HuH-7 (cell line): Measurements from ENCODE around the gene GRIA1.

Source experiments
- DNase-seq: peaks from one replicate; pipeline ENCODE4 v3.0.0; 2011; ENCODE audit warnings: low spot score

The GRIA1 gene

DNA sequence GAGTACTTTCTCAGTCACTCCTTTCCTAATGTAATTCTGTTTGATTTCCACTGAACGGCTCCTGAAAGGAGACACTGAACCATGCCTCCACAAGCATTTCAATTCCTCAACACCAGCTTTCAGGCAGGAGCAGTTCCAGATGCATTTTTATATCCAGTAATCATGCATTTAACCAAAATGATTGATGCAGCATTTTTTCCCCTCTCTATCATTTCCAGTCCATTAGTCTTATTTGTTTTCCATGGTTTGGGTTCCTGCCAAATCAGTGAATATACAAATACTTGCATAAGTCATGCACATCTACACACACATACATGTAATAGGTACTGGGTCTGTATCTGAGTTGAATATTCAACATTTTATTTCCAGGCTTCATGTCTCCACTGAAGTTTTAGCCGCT lies 122.7 kb downstream of the GRIA1 start:
- DNase-seq, result no peak

DNA sequence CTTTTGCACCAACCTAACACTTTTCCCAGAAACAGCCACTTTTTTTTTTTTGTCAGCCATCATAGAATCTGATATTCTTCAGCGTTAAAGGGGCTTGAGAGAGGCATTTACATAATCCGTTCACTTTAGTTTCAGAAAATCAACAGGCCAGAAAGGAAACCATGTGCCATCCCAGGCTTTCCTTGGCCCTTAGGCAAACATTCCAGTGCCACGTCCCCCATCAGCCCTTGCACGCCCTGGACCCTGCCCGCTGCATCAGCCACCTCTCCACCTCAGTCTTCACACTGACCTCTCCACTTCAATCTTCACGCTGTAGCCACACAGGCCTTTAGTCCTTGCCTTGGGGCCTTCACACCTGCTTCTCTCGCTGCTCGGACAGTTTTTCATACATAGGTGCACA lies 123.2 kb downstream of the GRIA1 start:
- no peak for DNase-seq

DNA sequence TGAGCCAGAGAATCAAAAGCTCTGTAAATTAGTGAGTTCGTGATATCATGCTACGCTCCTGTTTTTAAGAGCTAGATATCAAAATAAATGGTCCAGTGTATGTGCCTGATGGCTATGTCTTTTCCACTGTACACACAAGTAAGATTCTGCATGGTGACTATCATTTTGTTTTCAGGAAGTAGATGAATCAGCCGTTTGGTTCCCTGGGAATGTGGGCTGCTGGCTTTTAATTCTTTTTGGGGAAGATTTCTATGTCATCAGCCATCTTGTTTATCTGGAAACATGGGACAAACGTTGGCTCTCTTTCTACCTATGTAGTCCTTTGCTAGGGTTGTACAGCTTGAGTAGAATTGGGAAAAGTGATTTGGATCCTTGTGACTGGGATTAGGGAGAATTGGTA lies 126.7 kb downstream of the GRIA1 start:
- DNase-seq, result no peak

GRCh38 chr5:153618307-153618706 lies 127.8 kb downstream of the GRIA1 start:
- DNase-seq, result no peak

DNA sequence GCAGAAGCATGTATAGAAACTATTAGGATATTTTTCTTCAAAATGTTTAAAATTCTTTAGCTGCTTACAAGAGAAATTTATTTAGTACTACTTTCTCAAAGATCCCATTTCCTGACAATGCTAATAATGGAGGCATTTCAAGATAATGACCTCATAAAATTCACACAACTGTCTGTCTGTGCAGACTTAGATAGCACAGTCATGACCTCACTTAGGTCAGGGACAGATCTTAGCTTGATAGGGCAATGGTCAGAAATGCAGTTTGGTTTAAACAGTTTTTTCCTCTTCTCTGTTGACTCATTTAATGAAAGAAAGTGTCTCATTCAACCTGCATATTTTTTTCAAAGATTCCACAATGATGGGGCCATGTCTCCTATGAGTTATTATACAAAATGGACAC lies 128.4 kb downstream of the GRIA1 start:
- no peak for DNase-seq

DNA sequence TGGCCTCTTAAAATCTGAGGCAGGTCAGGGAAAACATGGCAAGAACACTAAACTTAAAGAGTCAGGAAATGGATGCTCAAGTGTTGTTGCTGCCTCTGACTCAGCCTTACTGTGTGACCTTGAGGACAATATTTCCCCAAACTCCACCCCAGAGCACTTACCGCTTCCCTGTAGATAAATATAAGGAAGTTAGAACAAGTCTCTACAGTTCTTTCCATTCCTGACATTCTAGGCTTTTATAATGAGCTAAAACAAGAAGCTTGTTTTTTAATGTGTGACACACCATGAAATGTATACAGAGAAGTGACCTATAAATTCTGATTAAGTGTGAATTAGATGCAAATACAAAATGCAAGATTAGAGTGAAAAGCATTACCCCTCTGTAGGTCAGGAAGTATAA lies 129.3 kb downstream of the GRIA1 start:
- DNase-seq, result no peak

GRCh38 chr5:153623124-153623523 lies 132.7 kb downstream of the GRIA1 start:
- no peak for DNase-seq

DNA sequence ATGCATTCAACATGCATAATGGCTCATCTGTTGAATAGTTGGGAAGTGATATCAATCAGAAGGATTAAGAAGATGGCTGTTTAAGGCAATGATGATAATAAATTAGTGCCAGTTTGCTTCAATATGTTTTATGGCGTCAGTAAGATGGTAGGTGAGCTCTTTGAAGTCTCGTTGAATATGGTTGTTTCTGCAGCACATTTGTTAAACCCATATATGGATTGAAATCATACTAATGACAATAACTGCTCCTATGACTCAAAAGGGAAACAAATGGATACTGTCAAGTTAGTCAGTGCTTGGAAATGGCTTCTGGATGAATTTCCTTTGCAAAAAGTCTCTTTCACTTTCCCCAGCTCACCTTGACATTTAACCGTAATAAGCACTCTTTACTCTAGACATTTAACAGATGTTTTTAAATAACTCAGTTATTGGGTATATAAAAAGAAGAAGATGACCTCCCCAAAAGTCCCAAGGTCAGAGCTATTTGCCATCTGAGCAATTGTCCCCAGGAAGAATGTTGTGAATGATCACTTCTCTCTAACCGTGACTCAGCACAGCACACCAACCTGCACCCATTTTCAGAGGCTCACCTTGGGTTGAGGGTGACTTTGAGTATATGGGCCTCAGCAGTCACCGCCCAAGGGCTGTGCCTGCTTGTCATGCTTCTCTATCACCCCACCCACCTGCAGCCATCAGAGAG lies 133.4 kb downstream of the GRIA1 start:
- DNase-seq, result no peak

DNA sequence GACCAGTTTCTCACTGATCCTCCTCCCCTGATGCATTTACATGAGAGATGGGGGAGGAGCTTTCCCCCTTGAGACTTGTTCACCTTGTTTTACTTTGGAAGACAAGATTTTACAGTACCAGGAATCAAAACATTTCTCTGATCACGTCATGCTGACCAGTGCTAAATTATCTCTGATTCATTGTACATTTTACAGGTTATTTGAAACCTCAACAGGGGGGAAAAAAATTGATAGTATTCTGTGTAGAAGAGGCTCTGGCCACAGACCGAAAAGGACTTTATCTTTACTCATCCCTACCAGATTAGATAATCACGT lies 133.9 kb downstream of the GRIA1 start:
- DNase-seq, result no peak

GRCh38 chr5:153625826-153626354 lies 135.4 kb downstream of the GRIA1 start:
- no peak for DNase-seq

DNA sequence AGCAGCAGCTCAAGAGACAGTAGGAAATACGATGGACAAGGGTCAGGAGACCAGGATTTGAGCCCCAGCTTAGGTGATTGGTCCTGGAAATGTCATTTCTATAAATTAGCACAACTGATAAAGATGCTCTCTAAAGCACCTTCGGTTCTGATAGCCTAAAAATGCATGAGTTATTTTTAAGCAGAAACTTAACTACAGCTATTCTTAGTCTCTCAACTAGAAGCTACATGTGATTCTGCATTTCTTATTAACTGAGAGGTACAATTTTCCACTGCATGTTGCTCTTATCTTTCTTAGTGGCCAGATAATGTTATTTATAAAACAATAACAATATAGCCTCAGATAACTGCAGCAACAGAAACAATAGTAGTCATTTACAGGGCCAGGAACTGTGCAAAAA lies 136.4 kb downstream of the GRIA1 start:
- no peak for DNase-seq

GRCh38 chr5:153629027-153629895 lies 138.8 kb downstream of the GRIA1 start:
- no peak for DNase-seq

- no peak for DNase-seq
Observed at GRCh38 chr5:153630546-153630945, 140.1 kb downstream of the GRIA1 start.

- DNase-seq, result no peak
Observed at GRCh38 chr5:153632748-153633290, 142.3 kb downstream of the GRIA1 start.

GRCh38 chr5:153636670-153637451 lies 146.4 kb downstream of the GRIA1 start:
- no peak for DNase-seq

DNA sequence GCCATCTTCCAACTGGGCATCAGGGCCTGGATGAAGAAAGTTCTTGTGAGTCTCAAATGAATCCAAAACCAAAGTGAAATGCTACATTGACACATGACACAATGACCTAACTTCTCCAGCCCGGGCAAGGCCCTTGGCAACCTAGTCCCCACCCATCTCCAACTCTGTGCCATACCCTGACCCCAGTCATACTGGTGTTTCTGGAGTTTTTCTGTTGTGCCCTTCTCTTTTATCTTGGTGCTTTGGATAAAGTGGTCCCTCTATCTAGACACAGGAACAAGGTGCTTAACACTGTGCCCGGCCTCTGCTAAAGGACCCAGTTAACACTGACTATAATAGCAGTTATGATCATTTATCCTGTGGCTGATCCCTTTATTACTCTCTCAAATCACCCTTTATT lies 149.8 kb downstream of the GRIA1 start:
- no peak for DNase-seq

DNA sequence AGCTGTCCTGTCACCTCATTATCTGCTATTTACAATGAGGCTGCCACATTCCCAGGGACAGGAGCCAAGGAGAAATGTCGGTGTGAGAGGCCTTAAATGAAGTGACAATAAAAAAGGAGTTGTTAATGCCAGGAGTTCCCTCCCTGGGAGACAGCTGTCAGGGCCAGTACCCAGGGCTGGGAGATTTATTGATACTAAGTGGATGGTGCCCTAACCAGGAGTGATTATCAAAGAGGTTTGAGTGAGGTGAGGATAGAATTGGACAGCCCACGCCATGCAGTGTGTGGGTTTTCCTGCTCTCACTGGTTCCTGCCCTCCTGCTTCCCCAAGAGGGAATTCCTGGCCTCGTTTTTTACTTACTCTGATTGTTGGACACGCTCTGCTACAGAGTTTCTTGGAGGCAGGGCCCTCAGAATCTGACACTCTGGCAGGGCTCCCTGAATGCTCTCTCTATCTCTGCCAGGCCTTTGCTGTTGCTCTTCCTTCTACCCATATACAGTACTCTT lies 150.8 kb downstream of the GRIA1 start:
- DNase-seq, result no peak

GRCh38 chr5:153654504-153655200 lies 164.2 kb downstream of the GRIA1 start:
- DNase-seq, result no peak

DNA sequence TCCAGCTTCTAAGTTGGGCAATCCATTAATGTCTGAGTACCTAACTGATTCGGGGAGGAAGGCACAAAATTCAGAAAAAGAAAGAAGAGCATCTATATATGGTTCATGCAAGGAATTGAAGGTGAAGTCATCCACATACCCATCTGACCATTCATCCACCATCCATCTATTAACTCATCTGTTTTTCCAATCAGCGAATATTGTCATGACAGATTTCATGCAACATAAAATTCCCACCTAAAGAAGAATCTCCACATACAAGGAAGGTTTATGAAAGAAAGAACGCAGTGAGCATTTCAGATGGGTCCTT lies 164.7 kb downstream of the GRIA1 start:
- no peak for DNase-seq

DNA sequence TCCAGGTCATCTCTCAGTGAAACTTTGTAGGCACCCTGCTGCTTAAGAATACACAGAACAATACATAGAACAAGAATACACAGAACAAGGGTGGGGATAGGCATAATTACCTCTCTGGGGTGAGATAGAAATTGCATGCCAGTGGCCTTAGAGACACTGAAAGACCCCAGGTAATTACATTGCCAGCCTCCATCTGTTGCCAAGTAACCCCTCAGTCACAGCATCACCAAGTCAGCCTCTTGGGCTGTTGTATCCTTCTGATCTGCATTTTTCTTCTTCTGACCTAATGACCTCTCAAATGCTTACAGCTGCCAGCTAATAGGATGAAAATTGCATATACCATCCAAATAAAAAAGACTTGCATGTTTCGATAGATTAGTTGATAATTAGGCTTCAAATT lies 167.7 kb downstream of the GRIA1 start:
- no peak for DNase-seq

GRCh38 chr5:153658606-153659005 lies 168.1 kb downstream of the GRIA1 start:
- DNase-seq, result no peak
